GM19328 (cell line): ENCODE results near the gene ATXN1.

Experiments used
- ATAC-seq: cut with Tn5 transposase; IDR thresholded peaks from one replicate; pipeline ENCODE4 v1.9.1; 2021; ENCODE audit warnings: mild to moderate bottlenecking, moderate library complexity; ENCODE audit not compliant: unreplicated experiment

The ATXN1 gene

DNA sequence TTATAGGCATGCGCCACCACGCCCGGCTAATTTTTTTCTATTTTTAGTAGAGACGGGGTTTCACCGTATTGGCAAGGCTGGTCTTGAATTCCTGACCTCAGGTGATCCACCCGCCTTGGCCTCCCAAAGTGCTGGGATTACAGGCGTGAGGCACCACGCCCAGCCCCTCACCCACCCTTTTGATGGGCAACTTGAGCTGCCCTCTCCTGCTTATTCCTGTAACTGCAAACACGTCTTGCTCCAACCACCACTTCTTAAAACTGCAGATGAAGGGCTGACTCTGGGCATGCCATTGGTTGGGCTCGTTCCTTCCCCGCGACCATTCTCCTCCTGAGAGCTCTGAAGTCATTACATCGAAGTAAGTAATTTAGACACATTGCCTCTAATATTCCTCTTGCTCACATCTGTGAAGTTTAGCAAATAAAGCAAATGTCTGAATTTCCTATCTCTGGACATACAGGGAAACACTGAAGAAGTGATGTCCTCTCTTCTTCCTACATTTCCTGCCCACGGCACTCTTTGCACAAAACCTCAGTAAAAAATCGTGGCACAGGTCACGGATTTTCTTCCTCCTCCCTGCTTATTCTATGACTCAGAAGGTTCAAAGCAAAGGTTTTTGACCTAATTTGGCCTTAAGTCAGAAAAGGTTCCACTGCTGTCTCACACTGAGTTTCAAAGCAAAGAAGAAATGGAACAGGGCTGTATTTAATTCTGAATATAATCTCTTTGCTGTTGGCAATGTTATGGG, 405.4 kb downstream of the ATXN1 start:
- ATAC-seq, result no peak

DNA sequence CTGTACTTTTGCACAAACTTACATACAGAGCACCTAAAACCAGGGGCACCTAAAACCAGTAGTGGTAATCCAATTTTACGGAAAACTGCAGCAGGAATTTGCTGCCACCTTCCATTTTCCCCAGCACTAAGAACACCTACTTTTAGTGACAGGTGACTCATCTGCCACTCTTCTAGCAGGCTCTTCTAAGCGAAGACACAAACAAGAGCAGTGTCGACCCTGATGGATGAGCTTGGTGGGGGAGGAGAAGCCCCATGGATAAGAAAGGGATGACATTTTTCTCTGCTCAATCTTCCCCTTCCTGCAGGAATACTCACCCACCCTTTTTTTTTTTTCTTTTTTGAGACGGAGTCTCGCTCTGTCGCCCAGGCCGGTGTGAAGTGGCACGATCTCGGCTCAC, 406.0 kb downstream of the ATXN1 start:
- no peak for ATAC-seq

DNA sequence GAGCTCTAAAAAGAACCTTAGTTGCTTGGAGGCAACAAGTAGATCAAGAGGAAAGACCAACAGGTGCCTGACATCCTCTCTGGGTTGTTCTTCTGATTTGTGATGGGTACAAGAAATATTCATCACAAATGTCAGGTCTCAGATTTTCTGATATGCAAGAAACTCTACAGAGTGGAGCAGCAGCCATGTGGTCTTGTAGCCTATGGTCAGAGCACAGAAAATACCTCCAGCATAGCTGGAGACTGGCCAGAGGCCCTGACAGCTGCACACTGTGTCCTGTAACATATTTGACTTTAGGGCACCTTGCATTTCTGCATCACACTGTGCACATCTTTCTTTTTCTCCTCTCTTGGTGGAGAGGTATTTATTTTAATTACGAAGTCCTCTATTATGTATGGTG, 406.6 kb downstream of the ATXN1 start:
- no peak for ATAC-seq

DNA sequence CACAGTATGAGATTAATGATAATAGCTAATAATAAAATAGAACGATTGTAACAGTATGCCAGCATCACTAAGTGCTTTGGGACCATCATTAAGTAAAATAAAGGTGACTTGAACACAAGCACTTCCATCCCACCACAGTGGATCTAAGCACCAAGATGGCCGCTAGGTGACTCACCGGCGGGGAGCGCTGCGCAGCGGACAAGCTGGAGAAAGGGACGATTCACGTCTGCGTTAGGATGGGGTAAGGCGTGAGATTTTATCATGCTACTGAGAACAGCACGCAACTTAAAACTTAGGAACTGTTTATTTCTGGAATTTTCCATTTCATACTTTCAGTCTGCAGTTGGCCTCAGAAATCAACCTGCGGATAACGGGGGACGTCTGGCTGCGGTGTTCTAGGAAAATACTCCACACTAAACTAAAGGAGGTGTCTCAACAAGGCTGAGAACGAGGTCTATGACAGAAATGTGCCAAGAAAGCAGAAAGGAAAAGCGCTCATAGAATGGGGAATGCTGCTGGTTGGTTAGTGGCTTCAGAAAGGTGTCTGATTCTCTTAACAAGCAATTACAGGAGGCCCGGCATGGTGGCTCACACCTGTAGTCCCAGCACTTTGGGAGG, 408.3 kb downstream of the ATXN1 start:
- ATAC-seq, result no peak

DNA sequence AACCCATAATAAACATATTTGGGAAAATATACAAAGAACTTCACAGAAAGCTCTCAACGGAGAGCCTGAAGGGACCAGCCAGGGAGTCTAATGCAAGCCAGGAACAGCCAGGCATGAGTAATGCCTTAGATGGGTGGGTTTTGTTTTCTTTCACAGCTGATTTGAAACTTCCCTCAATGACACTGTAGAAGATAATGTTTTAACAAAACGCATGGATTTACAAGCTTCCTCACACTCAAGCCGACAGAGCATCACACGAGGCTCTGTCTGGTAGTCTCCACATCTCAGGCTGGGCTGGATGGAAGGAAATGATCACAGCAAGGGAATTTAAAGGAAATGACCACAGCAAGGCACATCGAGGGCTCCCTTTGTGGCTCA, 409.0 kb downstream of the ATXN1 start:
- no peak for ATAC-seq

DNA sequence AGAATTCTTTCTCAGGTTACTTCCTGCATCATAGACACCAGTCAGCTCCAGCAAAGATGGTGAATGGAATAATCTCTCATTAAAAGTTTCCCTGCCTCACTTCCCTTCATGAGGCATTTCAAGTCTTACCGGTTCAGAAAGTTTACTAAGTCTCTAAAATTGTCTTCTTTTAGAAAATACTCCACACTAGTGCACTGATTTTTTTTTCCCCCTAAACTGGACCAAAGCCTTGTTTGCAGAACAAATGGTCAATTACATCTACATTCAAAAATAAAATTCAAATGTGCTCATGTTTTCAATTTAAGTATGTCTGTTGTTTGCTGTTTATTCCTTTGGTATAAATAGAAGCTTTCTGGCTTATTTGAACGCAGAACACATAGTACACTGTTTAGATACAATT, 411.7 kb downstream of the ATXN1 start:
- no peak for ATAC-seq

DNA sequence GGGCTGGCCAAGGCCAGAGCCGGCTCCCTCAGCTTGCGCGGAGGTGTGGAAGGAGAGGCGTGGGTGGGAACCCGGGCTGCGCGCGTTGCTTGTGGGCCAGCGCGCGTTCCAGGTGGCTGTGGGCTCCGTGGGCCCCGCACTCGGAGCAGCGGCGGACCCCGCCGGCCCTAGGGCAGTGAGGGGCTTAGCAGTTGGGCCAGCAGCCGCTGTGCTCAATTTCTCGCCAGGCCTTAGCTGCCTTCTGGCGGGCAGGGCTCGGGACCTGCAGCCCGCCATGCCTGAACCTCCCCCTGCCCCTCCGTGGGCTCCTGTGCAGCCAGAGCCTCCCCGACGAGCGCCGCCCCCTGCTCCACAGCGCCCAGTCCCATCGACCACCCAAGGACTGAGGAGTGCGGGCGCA, 414.4 kb downstream of the ATXN1 start:
- no peak for ATAC-seq

DNA sequence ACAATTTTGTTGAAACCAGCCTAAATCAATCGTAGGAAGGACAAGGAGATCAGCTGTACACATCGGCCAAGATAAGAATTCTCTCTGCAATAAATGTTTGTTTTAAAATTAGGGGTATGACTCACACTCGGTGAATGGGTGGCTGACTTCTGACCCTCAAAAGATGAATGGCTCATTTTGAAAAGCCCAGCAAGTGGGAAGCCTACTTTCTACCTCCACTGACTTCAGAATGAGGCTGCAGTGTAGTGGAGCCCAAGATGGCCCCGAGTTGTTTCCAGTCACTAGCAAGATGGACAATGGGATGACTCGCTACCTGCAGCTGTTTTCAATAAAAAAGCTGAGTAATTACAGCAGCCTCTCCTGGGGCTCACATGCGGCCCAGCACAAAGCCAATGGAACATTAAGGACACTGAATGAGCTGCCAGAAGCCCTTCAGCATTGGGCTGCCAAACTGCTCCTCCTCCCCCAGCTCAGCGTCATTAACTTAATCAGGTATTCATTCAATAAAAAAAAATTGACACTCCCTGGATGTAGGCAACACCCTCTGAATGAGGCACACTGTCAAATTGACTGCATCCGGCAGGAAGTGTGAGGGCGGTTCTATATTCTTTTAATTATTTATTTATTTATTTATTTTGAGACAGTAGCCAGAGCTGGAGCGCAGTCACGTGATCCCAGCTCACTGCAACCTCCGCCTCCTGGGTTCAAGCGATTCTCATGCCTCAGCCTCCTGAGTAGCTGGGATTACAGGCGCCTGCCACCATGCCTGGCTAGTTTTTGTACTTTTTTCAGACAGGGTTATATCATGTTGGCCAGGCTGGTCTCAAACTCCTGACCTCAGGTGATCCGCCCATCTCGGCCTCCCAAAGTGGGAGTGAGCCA, 415.6 kb downstream of the ATXN1 start:
- ATAC-seq, result no peak

DNA sequence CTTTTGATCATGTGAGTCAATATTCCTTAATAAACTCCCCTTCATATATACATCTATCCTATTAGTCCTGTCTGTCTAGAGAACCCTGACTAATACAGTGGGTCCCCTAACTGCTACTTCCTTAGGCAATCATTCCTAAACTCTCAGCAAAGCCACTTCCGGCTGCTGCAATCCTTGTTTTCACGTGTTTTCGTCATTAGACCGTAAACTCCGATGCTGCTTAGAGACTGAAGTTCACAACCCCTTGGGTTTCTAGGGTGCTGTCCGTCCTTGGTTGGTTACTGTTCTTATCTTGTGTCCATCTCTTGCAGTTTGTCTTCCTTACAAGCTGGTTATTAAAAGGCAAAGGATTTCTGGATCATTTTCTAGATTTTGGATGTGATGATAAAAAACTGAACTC, 416.5 kb downstream of the ATXN1 start:
- ATAC-seq, result no peak

DNA sequence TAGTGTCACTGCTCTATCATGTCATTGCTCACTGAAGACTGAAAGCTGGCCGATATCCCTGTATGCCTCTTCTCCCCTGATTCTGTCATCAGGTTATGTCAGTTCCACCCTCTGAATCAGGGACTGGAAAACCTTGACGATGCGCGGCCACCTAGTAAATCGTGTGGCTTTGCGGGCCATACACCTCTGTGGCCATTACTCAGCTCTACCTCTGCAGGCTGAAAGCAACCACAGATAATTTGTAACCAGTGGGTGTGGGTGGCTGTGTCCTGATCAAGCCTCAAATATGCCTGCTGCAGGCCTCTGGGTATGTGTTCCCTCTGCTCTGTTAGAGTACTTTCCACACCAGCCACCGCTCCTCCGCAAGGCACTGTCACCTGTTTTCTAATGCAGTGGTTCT, 417.7 kb downstream of the ATXN1 start:
- no peak for ATAC-seq

DNA sequence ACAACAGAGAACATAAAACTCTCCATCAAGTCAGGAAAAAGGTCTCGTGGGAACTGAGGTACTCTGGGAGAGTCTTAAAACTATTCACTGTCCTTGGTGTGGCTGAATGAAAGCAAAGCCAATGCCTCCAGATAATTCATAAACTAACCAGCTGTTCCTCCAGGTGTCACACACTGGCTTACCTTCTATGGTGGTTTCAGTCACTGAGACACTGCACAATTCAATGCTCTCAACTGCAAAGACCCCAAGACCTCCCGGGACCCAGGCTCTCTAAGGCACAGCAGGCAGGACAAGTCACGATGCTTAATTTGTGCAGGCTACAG, 422.0 kb downstream of the ATXN1 start:
- ATAC-seq, result no peak

DNA sequence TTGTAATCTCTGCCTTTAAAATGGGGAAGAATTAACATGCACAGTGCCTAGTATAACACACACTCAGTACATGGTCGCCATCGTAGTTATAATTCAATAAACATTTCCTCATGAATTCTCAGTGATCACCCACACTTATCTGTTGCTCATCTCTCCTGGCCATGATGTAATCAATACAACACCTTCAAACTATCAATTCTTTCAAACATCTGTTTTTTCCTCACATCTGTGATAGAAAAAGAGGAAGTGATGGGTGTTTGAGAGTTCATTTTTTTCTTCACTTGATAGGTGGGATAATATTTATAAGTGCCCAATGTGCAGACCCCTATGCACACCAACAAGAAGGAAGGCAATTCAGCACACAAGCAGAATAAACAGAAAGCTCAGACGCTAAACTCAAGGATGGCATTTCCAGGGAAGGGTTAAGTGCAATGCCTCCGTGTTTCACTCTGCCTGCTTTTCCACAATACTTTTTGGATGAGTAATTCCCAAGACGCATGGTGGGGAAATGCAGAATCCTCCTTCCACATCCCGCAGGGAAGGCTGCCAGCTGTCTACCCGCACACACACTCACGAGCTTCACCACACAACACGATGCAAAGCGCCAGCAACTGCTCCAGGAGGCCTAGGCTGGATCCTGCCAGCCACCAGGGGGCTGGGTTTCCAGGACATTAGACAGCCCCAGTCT, 422.5 kb downstream of the ATXN1 start:
- no peak for ATAC-seq

DNA sequence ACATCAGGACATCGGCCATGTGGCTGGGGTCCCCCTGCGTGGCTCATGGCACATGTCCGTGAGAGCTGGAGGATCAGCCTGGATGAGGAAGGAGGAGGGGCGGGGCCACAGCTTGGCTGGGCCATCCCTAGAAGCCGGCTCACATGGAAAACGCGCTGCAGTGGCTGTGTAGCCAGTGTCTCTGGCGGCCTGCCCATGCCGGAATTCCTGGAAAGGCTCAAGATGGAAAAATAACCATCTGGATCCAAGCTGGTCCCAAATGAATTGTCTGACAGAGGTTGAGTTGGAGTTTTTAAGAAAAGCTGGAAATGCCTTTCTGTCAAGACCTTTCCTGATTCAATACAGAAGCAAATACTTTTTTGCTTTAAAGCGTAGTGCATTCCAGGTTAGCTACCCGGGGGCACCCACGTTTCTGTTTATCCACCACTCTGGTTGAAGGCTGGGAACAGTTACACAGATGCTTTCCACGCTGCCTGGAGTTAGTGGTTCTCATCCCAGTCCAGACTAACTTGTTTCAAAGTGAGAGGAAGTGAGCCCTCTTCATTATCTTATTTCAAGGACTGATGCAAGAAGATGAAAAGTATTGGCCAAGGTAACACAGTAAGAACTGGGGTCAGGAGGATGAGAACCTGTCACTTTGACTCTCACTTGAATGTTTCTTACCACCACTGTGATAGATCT, 423.8 kb downstream of the ATXN1 start:
- ATAC-seq, result no peak

DNA sequence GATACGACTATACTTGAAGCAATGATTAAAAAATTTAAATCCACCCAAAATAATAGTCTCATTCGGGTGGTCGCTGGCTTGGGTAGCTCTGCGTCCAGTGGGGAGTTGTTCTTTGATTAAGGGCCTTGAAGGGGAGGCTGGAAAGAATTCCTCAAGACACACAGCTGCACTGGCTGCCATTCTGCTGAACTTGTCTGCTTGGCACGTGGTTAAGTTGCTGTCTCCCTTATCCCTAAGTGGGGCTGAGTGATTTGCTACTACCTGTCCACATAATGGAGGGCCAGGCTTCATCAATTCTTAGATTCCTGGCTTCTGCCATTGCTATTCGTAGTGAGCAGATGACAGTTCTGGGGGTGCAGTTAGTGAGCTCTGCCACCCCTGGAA, 424.4 kb downstream of the ATXN1 start:
- ATAC-seq, result no peak

DNA sequence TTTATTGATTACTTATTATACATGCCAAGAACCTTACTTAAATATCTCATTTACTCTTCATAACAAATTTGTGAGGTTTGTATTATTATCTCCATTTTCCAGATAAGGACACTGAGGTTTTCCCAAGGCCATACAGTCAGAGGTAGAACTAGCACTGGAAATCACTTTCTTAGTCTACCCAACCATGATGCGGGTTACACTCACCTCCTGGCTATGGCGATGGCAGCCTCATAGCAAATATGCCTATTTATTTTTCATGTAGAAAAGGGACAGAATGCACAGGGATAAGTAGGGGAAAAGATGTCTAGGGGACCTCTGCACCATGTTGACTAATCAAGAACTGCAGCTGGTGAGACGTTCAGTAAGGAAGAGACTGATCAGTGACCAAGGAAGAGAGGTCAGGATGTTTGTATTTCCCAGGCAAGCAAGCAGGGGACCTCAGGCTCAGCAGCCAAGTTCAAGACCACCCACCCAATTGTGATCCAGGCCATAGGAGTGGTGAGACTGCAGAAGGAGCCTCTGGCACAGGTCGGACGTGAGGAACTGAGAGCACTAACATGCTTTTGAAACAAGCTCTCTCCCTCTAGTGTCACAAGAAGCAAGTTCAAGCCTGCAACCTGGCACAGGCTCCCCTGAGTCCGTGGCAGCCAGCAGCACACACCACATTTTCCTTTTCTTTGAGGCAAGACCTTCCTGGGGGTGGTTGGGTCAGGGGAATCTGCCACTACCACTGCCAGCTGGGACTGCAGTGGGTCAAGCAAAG, 425.0 kb downstream of the ATXN1 start:
- no peak for ATAC-seq

DNA sequence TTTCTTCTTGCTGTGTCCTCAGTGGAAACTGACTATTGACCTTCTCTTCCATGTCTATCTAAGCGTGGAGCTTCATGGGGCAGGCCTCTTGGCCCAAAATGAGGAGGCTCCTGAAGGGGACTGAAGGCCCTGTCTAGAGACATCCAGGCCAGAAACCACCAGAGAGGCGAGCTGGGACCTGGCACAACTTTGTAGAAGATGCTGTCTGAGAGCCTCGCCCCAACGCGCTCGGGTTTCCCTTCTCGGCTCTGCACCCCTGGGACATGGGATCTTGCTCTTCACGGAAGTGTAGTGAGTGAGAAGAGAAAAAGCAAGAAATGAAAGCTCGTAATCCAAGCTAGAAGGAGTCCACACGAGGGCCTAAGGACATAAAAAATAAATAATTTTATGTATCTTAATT, 426.1 kb downstream of the ATXN1 start:
- no peak for ATAC-seq

DNA sequence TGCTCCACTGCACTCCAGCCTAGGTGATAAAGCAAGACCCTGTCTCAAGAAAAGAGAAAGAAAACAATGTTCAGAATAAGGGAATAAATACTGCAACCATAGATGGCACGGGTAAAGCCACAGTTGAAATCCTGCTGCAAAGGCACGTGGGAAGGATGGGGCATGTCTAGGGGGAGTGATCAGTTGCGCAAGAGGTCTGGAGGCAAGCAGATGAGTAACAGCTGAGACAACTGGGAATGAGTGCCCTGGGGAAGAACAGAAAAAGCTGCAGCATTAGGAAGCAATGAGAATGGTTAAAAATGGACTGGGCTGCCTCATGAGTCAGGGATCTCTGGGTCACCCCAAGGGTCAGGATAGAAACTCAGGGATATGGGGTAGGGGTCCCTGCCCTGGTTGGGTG, 426.6 kb downstream of the ATXN1 start:
- no peak for ATAC-seq

DNA sequence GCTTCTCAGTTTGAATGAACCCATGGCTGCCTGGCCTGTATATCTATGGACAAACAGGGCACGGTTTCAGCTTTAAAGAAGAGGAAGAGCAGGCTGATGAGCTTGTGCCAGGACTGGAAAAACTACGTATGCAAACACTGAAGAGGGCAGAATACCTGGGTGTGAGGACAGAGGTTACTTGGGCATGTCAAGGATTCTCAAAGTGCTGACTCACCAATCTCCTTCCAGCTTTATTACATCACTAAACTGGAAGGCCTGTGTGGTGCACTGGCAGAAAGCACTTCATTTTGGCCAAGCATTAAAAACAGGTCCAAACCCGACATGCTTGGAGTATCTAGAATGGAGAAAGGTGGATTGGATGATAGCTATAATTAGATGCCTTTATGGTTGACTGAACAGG, 427.7 kb downstream of the ATXN1 start:
- no peak for ATAC-seq

DNA sequence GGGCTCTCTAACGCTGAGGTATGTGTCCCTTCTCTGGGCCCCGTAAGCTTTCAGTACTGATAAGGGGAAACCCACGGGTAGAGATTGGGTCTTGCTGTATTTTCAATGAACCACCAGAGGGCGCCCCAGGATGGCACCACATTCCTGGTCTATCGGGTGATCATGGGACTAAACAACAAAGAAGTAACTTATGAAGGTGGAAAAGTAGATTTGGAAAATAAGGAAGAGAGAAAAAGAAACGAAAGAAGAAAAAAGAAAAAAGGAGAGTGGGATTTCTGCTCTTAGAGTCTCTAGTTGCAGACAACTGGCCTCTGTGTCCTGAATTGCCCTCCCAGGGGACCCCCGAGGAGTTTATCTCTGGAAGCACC, 429.1 kb downstream of the ATXN1 start:
- ATAC-seq, result peak; percentile 81

DNA sequence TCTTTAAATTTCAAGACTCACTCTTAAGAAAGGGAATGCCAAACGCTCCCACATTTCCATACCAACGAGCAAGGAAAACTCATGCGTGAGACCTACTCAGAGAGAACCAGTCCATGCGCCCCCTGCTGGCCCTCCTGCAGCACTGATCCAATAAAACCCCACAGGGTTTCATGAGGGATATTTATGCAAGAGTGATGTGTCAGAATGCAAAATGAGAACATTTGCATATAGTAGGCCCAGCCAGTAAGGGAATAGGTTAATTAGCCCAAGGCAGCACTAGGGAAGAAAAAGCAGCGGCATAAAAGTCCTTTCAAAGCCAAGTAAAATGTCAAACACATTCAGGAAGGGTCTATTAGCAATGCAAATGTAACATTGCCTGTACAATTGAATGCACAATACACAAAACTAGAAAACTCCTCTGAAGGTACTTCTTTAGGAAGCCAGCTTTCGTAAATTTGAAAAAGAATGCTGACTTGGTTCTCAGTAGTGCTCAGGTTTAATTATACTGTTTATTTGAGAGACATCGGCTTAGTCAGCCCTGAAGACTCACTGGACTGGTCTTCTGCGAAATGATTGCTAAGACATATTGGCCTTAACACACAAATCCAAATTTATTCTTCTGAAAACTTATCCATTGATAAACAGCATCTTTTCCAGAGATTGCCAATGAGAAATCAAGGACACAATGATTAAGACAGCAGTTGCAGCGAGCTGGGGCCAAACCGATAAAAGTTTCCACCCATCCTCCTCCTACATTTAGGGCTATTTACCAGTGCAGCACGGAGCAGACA, 429.7 kb downstream of the ATXN1 start:
- ATAC-seq, result no peak
